Neuronal stem cell (in vitro differentiated cells): ENCODE measurements around the gene PLEKHA6.

Source experiments
- DNase-seq: peaks from one replicate; pipeline ENCODE4 v3.0.0-alpha.2; 2013; ENCODE audit warnings: low spot score
- H2AFZ ChIP-seq: one replicate; pipeline ENCODE4 v1.6.1; 2013; ENCODE audit warnings: mild to moderate bottlenecking, low read length, inconsistent platforms
- H2AK5ac ChIP-seq: 2 replicates; pipeline ENCODE4 v1.6.1; 2013; ENCODE audit warnings: low read depth, mild to moderate bottlenecking, inconsistent platforms, low read length, moderate library complexity, mixed read lengths
- H2BK120ac ChIP-seq: 2 replicates; pipeline ENCODE4 v1.6.1; 2013; ENCODE audit warnings: low read depth, mild to moderate bottlenecking, inconsistent platforms, low read length, moderate library complexity, mixed read lengths
- H2BK12ac ChIP-seq: one replicate; pipeline ENCODE4 v1.6.1; 2013; ENCODE audit warnings: low read length, inconsistent platforms
- H2BK15ac ChIP-seq: 2 replicates; pipeline ENCODE4 v1.6.1; 2013; ENCODE audit warnings: mild to moderate bottlenecking, low read length, inconsistent platforms, mixed read lengths
- H2BK5ac ChIP-seq: one replicate; pipeline ENCODE4 v1.6.1; 2013; ENCODE audit warnings: inconsistent platforms, mild to moderate bottlenecking, low read length, moderate library complexity
- H3K14ac ChIP-seq: one replicate; pipeline ENCODE4 v1.6.1; 2013; ENCODE audit warnings: low read length, inconsistent platforms
- H3K18ac ChIP-seq: 2 replicates; pipeline ENCODE4 v1.6.1; 2013; ENCODE audit warnings: low read length, inconsistent platforms
- H3K23ac ChIP-seq: 2 replicates; pipeline ENCODE4 v1.6.1; 2013; ENCODE audit warnings: low read depth, mild to moderate bottlenecking, mixed read lengths, low read length, inconsistent platforms; ENCODE audit not compliant: poor library complexity
- H3K27ac ChIP-seq: replicated peaks from 3 replicates; pipeline ENCODE4 v1.5.1; 2013; ENCODE audit warnings: low read length, inconsistent platforms
- H3K27me3 ChIP-seq, 3 experiments: 2 replicates each; pipeline ENCODE4 v1.6.1; 2013; ENCODE audit warnings: low read length in 3 of 3, mild to moderate bottlenecking in 2 of 3, inconsistent platforms in 1 of 3, low read depth in 1 of 3, mixed read lengths in 1 of 3, moderate library complexity in 1 of 3; ENCODE audit not compliant: control insufficient read depth in 3 of 3, insufficient read depth in 3 of 3
- H3K36me3 ChIP-seq, 2 donors: replicated peaks in 1 of 2; 2 replicates each; pipeline ENCODE4 v1.6.1; 2013; ENCODE audit warnings: low read length in 2 of 2; ENCODE audit not compliant: control insufficient read depth in 2 of 2, insufficient read depth in 2 of 2
- H3K4ac ChIP-seq: 2 replicates; pipeline ENCODE4 v1.6.1; 2013; ENCODE audit warnings: inconsistent platforms, mild to moderate bottlenecking, low read length, moderate library complexity
- H3K4me1 ChIP-seq, 2 donors: 1 replicate in 1 of 2; 2 replicates in 1 of 2; pipeline ENCODE4 v1.6.1; 2013; ENCODE audit warnings: low read length in 2 of 2, low read depth in 1 of 2; ENCODE audit not compliant: control insufficient read depth in 2 of 2, insufficient read depth in 1 of 2
- H3K4me2 ChIP-seq: one replicate; pipeline ENCODE4 v1.6.1; 2013; ENCODE audit warnings: mild to moderate bottlenecking, low read length, inconsistent platforms; ENCODE audit not compliant: insufficient read depth, poor library complexity, severe bottlenecking
- H3K4me3 ChIP-seq, 2 donors: 2 replicates each; pipeline ENCODE4 v1.5.1; 2013; ENCODE audit warnings: low read length in 2 of 2, mild to moderate bottlenecking in 2 of 2, inconsistent platforms in 1 of 2, moderate library complexity in 1 of 2
- H3K79me1 ChIP-seq: one replicate; pipeline ENCODE4 v1.6.1; 2013; ENCODE audit warnings: low read depth, mild to moderate bottlenecking, inconsistent platforms, low read length, moderate library complexity
- H3K9ac ChIP-seq: one replicate; pipeline ENCODE4 v1.6.1; 2013; ENCODE audit warnings: mild to moderate bottlenecking, low read depth, low read length, inconsistent platforms; ENCODE audit not compliant: poor library complexity
- H3K9me3 ChIP-seq, 2 donors: replicated peaks in 1 of 2; 2 replicates each; pipeline versions ENCODE3 to v1.6.1; 2013; ENCODE audit warnings: low read length in 2 of 2, mild to moderate bottlenecking in 2 of 2, inconsistent platforms in 1 of 2, low read depth in 1 of 2, mixed read lengths in 1 of 2, moderate library complexity in 1 of 2; ENCODE audit not compliant: control insufficient read depth in 2 of 2, insufficient read depth in 1 of 2
- H4K8ac ChIP-seq: one replicate; pipeline ENCODE4 v1.6.1; 2013; ENCODE audit warnings: low read depth, mild to moderate bottlenecking, inconsistent platforms, low read length, moderate library complexity
- H4K91ac ChIP-seq: one replicate; pipeline ENCODE4 v1.6.1; 2013; ENCODE audit warnings: low read length, low read depth, mild to moderate bottlenecking, inconsistent platforms; ENCODE audit not compliant: poor library complexity
- WGBS, 2 donors: extraction: QIAGEN DNeasy Blood & Tissue Kit; methylation state at CpG; one replicate each; pipeline ENCODE4 v1.1.7; 2013; ENCODE audit warnings: missing lambda C conversion rate in 2 of 2, mixed read lengths in 1 of 2; ENCODE audit not compliant: insufficient read length in 2 of 2, insufficient replicate concordance in 1 of 2; ENCODE audit errors: extremely low coverage in 2 of 2; 5-methylcytosine and 5-hydroxymethylcytosine counted together

PLEKHA6 gene

GRCh38 chr1:204359131-204359473 lies 627 bp downstream of the PLEKHA6 start:
- WGBS, 2 donors, result no CpG with 5 or more reads among the region's 5 CpGs
- H3K36me3 ChIP-seq, result no peaks in the 10 kb centered on the region
- H3K79me1 ChIP-seq, result no peaks in the 10 kb centered on the region
- no peak overlapping the region for H2BK12ac ChIP-seq
- H3K23ac ChIP-seq, result no peak overlapping the region
- peaks cover 0 to 16% (median 3%) of the 10 kb centered on the region in 3 experiments for H3K27me3 ChIP-seq
- no peak overlapping the region for H3K27ac ChIP-seq
- H3K4ac ChIP-seq, result no peak overlapping the region
- no peak overlapping the region for H4K8ac ChIP-seq
- no peak overlapping the region for H2AK5ac ChIP-seq
- H3K14ac ChIP-seq, result no peak overlapping the region
- peak overlapping the region; percentile 58 for H3K4me2 ChIP-seq
- no peak overlapping the region for H3K18ac ChIP-seq
- no peak overlapping the region for H4K91ac ChIP-seq
- H3K9ac ChIP-seq, result no peak overlapping the region
- no peak for DNase-seq
- no peak overlapping the region for H2BK15ac ChIP-seq
- H2BK120ac ChIP-seq, result no peak overlapping the region
- H3K9me3 ChIP-seq, result no peaks in the 10 kb centered on the region
- peak overlapping the region; percentile 79 for H2AFZ ChIP-seq
- peak overlapping the region in 1 of 2 donors; percentile 20 for H3K4me3 ChIP-seq
- peaks cover 23 to 29% of the 10 kb centered on the region in 2 donors for H3K4me1 ChIP-seq
- H2BK5ac ChIP-seq, result no peak overlapping the region

- Histone ChIP-seq H3K27ac (no peak overlapping the region), H2AFZ (peak overlapping the region; percentile 79), H3K4me1 (peaks cover 23 to 29% of the 10 kb centered on the region in 2 donors), H3K79me1 (no peaks in the 10 kb centered on the region), H3K4ac (no peak overlapping the region), H3K14ac (no peak overlapping the region), H4K91ac (no peak overlapping the region), H3K4me2 (no peak overlapping the region), H3K9me3 (no peaks in the 10 kb centered on the region), H3K36me3 (no peaks in the 10 kb centered on the region), H3K9ac (peak overlapping the region; percentile 10), H3K18ac (peak overlapping the region; percentile 38), H2BK15ac (peak overlapping the region; percentile 61), H2BK5ac (no peak overlapping the region), H2BK120ac (no peak overlapping the region), H4K8ac (no peak overlapping the region), H2AK5ac (peak overlapping the region; percentile 58), H2BK12ac (peak overlapping the region; percentile 42), H3K27me3 (peaks cover 0 to 15% (median 3%) of the 10 kb centered on the region in 3 experiments), H3K4me3 (peak overlapping the region in 1 of 2 donors; percentile 20), H3K23ac (no peak overlapping the region)
- WGBS, 2 donors, result no CpG with 5 or more reads among the region's 5 CpGs
- no peak for DNase-seq
These were observed 1.1 kb downstream of the PLEKHA6 start for GRCh38 chr1:204358605-204359004.

GRCh38 chr1:204357551-204358490 lies 1.9 kb downstream of the PLEKHA6 start:
- Histone ChIP-seq H3K4me1 (peaks cover 20 to 23% of the 10 kb centered on the region in 2 donors), H3K27ac (no peak overlapping the region), H2BK120ac (no peak overlapping the region), H2BK5ac (no peak overlapping the region), H2AFZ (peak overlapping the region; percentile 79), H3K4me2 (no peak overlapping the region), H3K4me3 (no peak overlapping the region), H3K18ac (peak overlapping the region; percentile 38), H4K8ac (no peak overlapping the region), H3K9me3 (no peaks in the 10 kb centered on the region), H3K9ac (no peak overlapping the region), H3K4ac (no peak overlapping the region), H2BK12ac (no peak overlapping the region), H2AK5ac (peak overlapping the region; percentile 58), H3K14ac (no peak overlapping the region), H3K79me1 (no peaks in the 10 kb centered on the region), H2BK15ac (peak overlapping the region; percentile 61), H3K27me3 (peaks cover 0 to 10% (median 3%) of the 10 kb centered on the region in 3 experiments), H3K36me3 (no peaks in the 10 kb centered on the region), H4K91ac (no peak overlapping the region), H3K23ac (no peak overlapping the region)
- no CpG with 5 or more reads among the region's 23 CpGs for WGBS, 2 donors
- no peak for DNase-seq

DNA sequence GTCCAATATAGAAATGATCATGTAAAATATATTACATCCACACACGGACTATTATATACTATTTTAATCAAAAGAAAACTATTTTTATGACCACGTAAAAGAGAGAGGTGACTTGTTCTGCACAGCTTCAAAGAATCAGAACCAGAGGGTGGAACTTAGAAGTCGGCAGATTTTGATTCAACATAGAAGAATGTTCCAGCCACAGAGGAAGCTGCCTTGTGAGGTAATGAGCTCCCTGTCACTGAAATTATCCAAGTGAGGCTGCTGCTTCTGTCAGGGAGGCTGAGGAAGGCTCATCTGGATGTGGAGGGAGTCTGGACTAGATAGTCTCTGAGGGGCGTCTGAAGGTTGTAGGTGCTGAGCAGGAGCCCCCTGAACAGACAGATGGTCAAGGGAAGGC lies 2.7 kb downstream of the PLEKHA6 start:
- peaks cover 0 to 4% (median 2%) of the 10 kb centered on the region in 3 experiments for H3K27me3 ChIP-seq
- H3K23ac ChIP-seq, result no peak overlapping the region
- no CpG with 5 or more reads among the region's 4 CpGs for WGBS, 2 donors
- peaks cover 20 to 23% of the 10 kb centered on the region in 2 donors for H3K4me1 ChIP-seq
- no peak overlapping the region for H3K4me3 ChIP-seq
- H2AK5ac ChIP-seq, result no peak overlapping the region
- H3K9me3 ChIP-seq, result no peaks in the 10 kb centered on the region
- no peak overlapping the region for H2BK15ac ChIP-seq
- H2AFZ ChIP-seq, result no peak overlapping the region
- H2BK120ac ChIP-seq, result no peak overlapping the region
- no peaks in the 10 kb centered on the region for H3K79me1 ChIP-seq
- H4K91ac ChIP-seq, result no peak overlapping the region
- no peak overlapping the region for H2BK5ac ChIP-seq
- H2BK12ac ChIP-seq, result no peak overlapping the region
- DNase-seq, result no peak
- no peak overlapping the region for H4K8ac ChIP-seq
- no peak overlapping the region for H3K14ac ChIP-seq
- H3K4me2 ChIP-seq, result no peak overlapping the region
- no peak overlapping the region for H3K18ac ChIP-seq
- no peak overlapping the region for H3K27ac ChIP-seq
- no peak overlapping the region for H3K9ac ChIP-seq
- no peak overlapping the region for H3K4ac ChIP-seq
- no peaks in the 10 kb centered on the region for H3K36me3 ChIP-seq
